Measurements from ENCODE around the gene GPS1. TPM values are rescaled to one million over a fixed set of nuclear protein-coding genes. Genes with fewer than 3 reads are reported as not detected.
A peak's percentile ranks its signal among the peaks of the same experiment; 100 is the strongest.

The GPS1 gene
- total RNA-seq, 4 donors from 2014 or later = 72.4 to 113 (median 100) TPM

DNA sequence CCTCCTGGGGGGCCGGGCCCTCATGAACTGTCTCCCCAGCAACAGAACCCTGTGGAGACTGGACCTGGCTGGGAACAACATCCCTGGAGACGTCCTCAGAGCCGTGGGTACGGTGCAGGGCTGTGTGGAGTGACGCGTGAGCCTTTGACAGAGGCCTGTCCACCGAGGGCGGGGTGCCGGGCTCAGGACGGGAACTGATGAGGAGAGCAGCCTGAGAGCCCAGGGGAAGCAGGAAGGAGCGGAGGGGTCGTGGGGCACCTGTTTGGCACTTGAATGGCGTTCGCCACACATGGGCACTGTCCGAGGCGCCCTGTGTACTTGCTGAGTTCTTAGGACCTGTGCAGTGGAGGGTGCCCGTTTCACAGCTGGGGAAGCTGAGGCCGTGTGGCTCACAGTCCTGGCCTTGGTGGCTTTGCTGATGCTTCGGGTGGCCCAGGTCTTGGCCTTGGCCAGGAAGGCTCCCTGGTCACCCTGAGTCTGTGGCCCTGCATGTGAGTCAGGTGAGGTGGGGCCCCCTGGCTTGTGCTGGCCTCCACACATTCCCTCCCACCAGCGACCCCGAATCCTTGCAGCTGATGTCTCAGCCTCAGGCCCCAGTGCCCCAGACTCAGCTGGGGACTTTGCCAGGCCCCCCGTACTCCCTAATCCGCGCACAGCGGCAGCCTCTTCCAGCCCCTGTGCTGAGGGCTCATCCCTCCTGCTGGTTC is 26.1 kb upstream of the GPS1 start:
- DNase-seq (ENCODE audit: low spot score in 2 of 2) = no peak
- Histone ChIP-seq H3K4me3 (no peak overlapping the region), H3K4me1 (peaks cover 43% of the 10 kb centered on the region), H3K9me3 (no peaks in the 10 kb centered on the region), H3K27me3 (no peaks in the 10 kb centered on the region), H3K36me3 (no peaks in the 10 kb centered on the region), H3K27ac (no peak overlapping the region)
- TF ChIP-seq POLR2AphosphoS5 (IDR thresholded peaks at IDR 0.05) = no peak
- TF ChIP-seq, protein P1, sequence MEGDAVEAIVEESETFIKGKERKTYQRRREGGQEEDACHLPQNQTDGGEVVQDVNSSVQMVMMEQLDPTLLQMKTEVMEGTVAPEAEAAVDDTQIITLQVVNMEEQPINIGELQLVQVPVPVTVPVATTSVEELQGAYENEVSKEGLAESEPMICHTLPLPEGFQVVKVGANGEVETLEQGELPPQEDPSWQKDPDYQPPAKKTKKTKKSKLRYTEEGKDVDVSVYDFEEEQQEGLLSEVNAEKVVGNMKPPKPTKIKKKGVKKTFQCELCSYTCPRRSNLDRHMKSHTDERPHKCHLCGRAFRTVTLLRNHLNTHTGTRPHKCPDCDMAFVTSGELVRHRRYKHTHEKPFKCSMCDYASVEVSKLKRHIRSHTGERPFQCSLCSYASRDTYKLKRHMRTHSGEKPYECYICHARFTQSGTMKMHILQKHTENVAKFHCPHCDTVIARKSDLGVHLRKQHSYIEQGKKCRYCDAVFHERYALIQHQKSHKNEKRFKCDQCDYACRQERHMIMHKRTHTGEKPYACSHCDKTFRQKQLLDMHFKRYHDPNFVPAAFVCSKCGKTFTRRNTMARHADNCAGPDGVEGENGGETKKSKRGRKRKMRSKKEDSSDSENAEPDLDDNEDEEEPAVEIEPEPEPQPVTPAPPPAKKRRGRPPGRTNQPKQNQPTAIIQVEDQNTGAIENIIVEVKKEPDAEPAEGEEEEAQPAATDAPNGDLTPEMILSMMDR (IDR thresholded peaks at IDR 0.05) = no peak
- 92% methylated on average over 16 of the region's 25 CpGs for WGBS

DNA sequence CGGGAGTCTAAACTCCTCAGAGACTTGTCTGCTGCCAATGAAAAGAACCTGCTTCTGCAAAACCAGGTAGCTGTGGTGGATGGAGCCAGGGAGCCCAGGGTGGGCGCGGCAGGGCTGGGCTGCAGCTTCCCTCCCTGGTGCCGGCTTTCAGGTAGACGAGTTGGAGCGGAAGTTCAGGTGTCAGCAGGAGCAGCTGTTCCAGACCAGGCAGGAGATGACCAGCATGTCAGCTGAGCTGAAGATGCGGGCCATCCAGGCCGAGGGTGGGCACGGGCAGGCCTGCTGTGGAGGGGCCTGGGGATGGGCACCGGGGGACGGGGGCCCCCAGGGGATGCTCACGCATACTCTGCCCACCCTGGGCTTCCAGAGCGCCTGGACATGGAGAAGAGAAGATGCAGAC is 23.5 kb upstream of the GPS1 start:
- Histone ChIP-seq H3K27ac (no peak overlapping the region), H3K36me3 (no peaks in the 10 kb centered on the region), H3K4me1 (peaks cover 44% of the 10 kb centered on the region), H3K4me3 (no peak overlapping the region), H3K27me3 (peaks cover 7% of the 10 kb centered on the region), H3K9me3 (no peaks in the 10 kb centered on the region)
- TF ChIP-seq, protein P1 (IDR thresholded peaks at IDR 0.05) = no peak
- TF ChIP-seq POLR2A (IDR thresholded peaks at IDR 0.05) = no peak
- no peak for TF ChIP-seq POLR2AphosphoS5 (IDR thresholded peaks at IDR 0.05)
- TF ChIP-seq EP300 (IDR thresholded peaks at IDR 0.05) = no peak
- WGBS = 93% methylated on average over 6 of the region's 13 CpGs
- no peak for DNase-seq (ENCODE audit: low spot score in 2 of 2)

DNA sequence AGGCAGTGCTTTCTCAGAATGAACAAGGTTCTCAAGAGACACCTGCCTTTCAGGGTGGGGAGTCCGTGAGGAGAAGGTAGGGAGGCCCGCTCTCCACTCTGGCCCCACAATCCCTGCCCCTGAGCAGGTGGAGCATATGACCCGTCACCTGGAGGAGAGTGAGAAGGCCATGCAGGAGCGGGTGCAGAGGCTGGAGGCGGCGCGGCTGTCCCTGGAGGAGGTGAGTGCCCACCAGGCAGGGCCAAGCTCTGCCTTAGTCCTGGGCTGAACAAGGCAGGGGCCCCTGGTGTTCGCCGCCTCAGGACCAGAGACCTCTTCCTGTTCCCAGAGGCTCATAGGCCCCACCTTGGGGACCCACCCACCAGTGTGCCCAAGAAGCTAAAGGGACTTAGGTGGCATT is 22.7 kb upstream of the GPS1 start:
- TF ChIP-seq, protein P1 (IDR thresholded peaks at IDR 0.05) = no peak
- TF ChIP-seq POLR2AphosphoS5 (IDR thresholded peaks at IDR 0.05) (no peak), POLR2A (IDR thresholded peaks at IDR 0.05) (no peak), EP300 (IDR thresholded peaks at IDR 0.05) (no peak)
- H3K4me3 ChIP-seq = no peak overlapping the region
- H3K27ac ChIP-seq = no peak overlapping the region
- H3K9me3 ChIP-seq = no peaks in the 10 kb centered on the region
- peaks cover 37% of the 10 kb centered on the region for H3K4me1 ChIP-seq
- DNase-seq (ENCODE audit: low spot score in 2 of 2) = no peak
- 96% methylated on average over 7 of the region's 9 CpGs for WGBS
- H3K27me3 ChIP-seq = peaks cover 7% of the 10 kb centered on the region
- no peaks in the 10 kb centered on the region for H3K36me3 ChIP-seq

DNA sequence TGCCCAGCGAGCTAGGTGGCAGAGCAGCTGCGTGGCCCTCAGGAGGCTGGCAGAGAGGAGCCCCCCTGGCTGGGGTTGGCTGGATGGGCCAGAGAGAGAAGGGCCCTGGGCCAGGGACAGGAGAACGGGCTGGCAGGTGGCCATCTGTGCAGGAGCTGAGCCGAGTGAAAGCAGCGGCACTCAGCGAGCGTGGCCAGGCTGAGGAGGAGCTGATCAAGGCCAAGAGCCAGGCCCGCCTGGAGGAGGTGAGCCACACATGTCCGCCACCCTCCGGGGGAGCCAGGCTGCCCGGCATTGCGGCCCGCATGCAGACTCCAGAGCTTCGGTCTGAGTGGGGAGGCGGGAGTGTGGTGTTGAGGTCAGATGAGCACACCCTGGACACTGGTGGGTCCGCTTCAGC is 22.3 kb upstream of the GPS1 start:
- no peak overlapping the region for H3K27ac ChIP-seq

DNA sequence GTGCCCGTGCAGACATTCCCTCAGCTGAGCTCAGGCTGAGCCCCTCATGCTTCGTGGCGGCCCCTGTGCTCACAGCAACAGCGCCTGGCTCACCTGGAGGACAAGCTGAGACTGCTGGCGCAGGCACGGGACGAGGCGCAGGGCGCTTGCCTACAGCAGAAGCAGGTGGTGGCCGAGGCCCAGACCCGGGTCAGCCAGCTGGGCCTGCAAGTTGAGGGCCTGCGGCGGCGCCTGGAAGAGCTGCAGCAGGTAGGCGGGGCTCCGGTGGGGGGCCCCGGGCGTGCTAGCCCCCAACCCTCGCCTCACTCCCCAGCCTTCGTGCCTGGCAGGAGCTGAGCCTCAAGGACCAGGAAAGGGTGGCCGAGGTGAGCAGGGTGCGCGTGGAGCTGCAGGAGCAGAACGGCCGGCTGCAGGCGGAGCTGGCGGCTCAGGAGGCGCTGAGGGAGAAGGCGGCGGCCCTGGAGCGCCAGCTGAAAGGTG is 21.7 kb upstream of the GPS1 start:
- no peak for DNase-seq (ENCODE audit: low spot score in 2 of 2)
- TF ChIP-seq POLR2A (IDR thresholded peaks at IDR 0.05) (no peak), POLR2AphosphoS5 (IDR thresholded peaks at IDR 0.05) (no peak), EP300 (IDR thresholded peaks at IDR 0.05) (no peak)
- TF ChIP-seq, protein P1 (IDR thresholded peaks at IDR 0.05) = no peak
- Histone ChIP-seq H3K36me3 (no peaks in the 10 kb centered on the region), H3K4me1 (peaks cover 30% of the 10 kb centered on the region), H3K9me3 (no peaks in the 10 kb centered on the region), H3K4me3 (peak overlapping the region; percentile 64), H3K27me3 (peaks cover 7% of the 10 kb centered on the region), H3K27ac (no peak overlapping the region)
- 10% methylated on average over 4 of the region's 31 CpGs for WGBS

More for the DNA sequence above, 22.3 kb upstream of the GPS1 start:
- Histone ChIP-seq H3K27me3 (peaks cover 7% of the 10 kb centered on the region), H3K4me1 (peaks cover 33% of the 10 kb centered on the region), H3K36me3 (no peaks in the 10 kb centered on the region), H3K4me3 (no peak overlapping the region), H3K9me3 (no peaks in the 10 kb centered on the region)
- WGBS = 75% methylated on average over 1 of the region's 16 CpGs
- no peak for DNase-seq (ENCODE audit: low spot score in 2 of 2)
- TF ChIP-seq EP300 (IDR thresholded peaks at IDR 0.05) (no peak), POLR2AphosphoS5 (IDR thresholded peaks at IDR 0.05) (no peak), POLR2A (IDR thresholded peaks at IDR 0.05) (no peak)
- TF ChIP-seq, protein P1 (IDR thresholded peaks at IDR 0.05) = no peak

All from suprapubic skin (tissue), 4 donors.